NCI-H226 (cell line): Measurements from ENCODE around the gene IL20RA.
"Not testable (repeated sequence)": the region's sequence is repeated elsewhere in the genome, so short reads cannot be mapped to it uniquely, and the experiment has no call there.

Experiments
- DNase-seq: peaks from one replicate; pipeline ENCODE4 v3.0.0-alpha.2; 2015

The IL20RA gene

DNA sequence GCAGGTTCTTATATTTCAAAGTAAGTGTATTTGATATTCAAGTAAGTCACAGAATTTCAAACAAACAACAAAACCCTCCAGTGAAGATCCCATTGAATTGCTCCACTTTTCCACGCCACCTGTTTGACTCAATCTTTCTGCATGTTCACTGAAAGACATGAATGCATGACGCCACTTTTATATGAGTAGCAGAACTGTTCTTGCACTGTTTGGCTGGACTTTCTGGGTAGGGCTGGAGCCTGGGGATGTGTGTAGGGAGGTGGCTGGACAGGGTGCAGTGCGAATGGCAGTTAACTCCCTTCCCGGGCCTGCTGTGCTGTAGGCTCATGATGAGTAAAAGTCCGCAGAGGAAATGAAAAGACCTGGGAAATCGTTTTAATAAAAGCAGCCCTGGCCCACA lies 39.7 kb downstream of the IL20RA start:
- no peak for DNase-seq

GRCh38 chr6:137002505-137002904 lies 42.3 kb downstream of the IL20RA start:
- no peak for DNase-seq

GRCh38 chr6:137001977-137002302 lies 42.8 kb downstream of the IL20RA start:
- no peak for DNase-seq

GRCh38 chr6:137001299-137001976 lies 43.3 kb downstream of the IL20RA start:
- DNase-seq, result peak; percentile 28

GRCh38 chr6:137000825-137001224 lies 43.9 kb downstream of the IL20RA start:
- DNase-seq, result peak; percentile 67

DNA sequence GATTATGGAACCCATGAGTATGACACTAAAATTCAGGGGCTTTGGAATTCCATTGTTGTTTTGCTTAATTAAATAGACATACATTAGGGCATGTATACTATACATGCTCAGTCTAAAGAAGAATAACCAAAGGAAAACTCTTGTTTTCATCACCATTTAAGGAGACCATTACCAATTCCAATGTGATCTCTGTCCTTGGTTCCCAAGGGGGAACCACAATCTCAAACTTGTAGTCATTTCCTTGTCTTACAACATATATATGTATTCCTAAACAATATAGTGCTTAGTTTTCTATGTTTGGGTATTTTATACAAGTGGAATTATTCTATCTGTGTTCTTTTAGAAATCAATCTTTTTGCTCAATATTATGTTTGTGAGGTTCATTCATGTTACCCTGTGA lies 49.2 kb downstream of the IL20RA start:
- no peak for DNase-seq

DNA sequence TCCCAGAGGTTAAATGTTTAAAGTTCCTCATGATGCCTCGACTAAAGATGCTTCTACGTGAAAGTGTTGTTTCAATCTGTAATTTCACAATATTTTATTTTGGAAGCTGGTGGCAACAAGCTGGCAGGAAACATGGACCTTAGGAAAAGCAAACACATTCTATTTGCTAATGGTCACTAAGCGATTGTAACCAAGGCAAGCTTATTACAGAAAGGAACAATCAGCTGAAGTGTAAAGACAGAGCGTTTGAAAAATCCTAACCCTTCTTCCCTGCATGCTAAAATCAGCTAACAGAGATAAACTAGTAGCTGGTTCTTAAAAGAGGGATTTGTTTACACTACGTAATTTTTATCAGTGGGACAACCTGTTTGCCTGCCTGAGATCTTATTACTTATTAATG lies 50.0 kb downstream of the IL20RA start:
- no peak for DNase-seq

DNA sequence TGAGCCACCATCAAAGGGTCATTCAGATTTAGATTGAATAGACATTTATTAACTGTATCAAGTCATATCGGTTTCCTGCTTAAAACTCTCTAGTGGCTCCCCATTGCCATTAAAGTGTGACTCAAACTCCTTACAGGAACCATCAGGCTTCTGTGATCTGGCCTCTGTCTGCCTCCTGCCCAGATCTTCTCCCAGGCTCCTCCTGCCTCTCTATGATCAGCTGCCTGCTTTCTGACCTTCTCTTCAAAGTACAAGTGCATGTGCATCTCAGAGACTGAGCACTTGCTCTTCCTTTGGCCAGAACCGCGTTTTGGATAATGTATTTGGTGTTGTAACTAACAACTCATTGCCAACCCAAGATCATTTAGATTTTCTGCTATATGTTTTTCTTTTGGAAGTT lies 52.7 kb downstream of the IL20RA start:
- DNase-seq, result no peak

GRCh38 chr6:136991646-136992045 lies 53.1 kb downstream of the IL20RA start:
- DNase-seq, result no peak

- DNase-seq, result no peak
Measured at GRCh38 chr6:136990754-136991153, 54.0 kb downstream of the IL20RA start.

DNA sequence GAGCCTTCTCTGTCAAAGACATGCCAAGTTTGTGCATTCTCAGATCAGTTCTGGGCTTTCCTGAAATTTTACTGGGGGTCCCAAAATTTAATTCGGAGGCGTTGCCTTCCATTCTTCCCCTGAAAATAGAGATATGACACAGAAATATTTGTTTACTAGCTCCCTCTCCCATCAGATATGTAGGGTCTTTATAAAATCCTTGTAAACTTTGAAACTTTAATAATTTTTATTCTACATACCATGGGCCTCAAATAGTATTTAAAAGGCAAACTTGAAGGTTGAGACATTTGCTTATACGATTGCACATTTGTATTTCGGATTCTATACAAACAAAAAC lies 54.6 kb downstream of the IL20RA start:
- no peak for DNase-seq

- no peak for DNase-seq
Measured at GRCh38 chr6:136989571-136990241, 55.1 kb downstream of the IL20RA start.

GRCh38 chr6:136987526-136987925 lies 57.2 kb downstream of the IL20RA start:
- no peak for DNase-seq

GRCh38 chr6:136985502-136985901 lies 59.3 kb downstream of the IL20RA start:
- DNase-seq, result no peak

DNA sequence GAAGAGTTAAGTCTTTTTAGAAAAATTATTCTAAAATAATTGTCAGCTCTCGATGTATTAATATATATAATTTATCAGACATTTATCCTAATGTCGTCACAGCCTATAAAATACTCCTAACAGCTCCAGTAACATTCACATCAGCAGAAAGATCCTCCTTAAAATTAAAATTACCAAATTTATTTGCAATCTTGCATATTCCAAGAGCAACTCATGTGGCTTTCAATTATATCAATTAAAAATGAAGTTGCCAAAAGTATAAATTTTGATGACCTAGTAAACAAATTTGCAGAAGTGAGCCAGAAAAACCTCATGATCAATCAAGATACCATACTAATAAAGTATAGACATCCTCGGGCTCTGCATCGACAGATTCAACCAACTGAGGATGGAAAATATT lies 60.2 kb downstream of the IL20RA start:
- DNase-seq, result no peak

GRCh38 chr6:136983687-136984086 lies 61.1 kb downstream of the IL20RA start:
- DNase-seq, result no peak

DNA sequence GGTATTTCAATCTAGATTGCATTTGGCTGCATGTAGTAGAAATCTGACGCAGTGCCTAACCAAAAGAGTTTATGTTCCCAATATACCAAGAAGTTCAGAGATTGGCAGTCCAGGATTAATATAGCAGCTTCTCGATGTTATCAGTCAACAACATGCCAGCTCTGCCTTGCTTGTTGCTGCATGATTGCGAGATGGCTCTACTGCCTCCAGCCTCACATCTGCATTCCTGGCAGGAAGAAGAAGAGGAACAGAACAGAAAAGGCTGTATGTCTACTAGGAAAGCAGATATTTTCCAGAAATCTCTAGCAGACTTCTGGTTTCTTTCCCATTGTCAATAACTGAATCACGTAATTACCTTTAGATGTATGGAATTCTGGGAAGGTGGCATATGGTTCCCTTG lies 61.8 kb downstream of the IL20RA start:
- no peak for DNase-seq

DNA sequence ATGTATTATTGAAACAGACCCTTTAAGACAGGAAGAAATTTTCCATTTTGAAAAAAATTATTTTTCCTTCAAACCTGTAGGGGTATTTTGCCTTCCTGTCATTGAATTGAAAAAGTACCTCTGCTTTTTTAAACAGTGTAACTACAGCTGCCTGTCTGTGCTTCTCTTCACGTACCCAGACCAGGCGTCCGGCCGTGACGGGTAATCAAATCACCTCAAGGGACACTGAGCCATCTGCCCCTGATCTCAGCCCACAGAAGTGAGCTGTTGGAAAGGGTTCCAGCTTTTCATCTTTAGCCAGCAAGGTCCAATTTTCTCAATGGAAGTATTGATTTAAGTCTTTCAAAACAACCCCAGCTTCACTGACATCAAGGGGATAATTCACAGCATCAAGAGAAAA lies 64.7 kb downstream of the IL20RA start:
- DNase-seq, result no peak

DNA sequence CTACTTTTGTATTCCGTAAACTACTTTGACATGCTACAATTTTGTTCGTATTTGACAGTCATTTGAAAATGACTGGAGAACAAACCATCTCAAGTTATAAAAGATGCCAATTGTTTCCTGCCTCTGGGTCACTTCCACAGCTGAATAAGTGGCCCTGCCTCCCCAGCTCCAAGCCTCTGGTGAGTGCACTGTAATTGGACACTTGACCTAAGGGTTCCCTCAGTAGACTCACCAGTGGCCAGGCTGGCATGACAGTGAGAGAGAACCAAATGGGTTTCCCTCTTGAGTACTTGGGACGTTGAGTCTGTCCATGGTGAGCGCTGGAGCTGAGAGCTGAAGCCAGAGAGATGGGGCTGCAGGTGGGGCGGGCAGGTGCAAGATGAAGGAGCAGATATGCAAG lies 65.6 kb downstream of the IL20RA start:
- DNase-seq, result no peak

DNA sequence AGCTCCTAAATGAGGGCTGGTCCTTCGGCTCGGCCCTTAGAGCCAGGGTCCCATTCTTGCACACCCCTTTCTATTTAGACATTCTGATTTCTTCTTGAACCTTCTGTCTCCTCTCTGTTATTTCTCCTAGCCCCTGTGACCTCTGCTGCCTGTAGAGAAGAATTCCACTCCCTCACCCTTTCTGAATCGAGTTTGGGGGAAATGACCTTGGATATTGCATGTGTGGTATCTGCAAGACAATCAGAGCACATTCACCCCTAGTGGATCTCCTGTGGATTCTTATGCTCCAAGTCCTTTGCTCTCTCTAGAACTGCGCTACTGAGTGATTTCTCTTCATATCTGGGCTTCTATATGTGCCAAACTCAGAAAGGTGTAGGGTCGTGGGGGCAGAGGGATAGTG lies 67.7 kb downstream of the IL20RA start:
- no peak for DNase-seq

DNA sequence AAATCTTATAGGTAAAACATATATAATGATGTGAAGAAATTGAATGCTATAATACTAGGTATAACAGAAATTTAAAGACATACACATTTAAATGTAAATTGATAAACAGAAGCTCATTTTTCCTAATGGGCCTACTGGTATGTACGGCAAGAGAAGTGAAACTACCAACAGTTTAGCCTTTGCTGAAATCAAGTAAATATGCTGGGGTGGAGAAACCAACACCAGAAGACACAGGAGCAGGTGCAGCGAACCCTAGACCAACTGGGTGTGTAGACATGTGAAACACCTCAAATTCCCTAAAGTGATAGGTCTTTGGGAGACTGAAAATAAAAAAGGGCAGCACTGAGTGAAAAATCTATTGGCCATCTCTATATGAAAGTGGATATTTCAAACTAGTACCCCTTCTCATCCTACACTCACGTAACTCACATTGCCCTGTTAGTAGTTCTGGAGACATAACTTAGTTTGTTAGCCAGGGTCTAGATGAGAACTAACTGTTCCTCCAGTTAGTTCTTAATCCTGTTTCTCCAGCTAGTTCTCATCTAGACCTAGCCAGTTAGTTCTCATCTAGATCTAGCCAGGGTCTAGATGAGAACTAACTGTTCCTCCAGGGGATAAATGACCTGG lies 69.6 kb downstream of the IL20RA start:
- DNase-seq, result no peak

- not testable (repeated sequence) for DNase-seq
Measured at GRCh38 chr6:136973781-136974180, 71.0 kb downstream of the IL20RA start.

DNA sequence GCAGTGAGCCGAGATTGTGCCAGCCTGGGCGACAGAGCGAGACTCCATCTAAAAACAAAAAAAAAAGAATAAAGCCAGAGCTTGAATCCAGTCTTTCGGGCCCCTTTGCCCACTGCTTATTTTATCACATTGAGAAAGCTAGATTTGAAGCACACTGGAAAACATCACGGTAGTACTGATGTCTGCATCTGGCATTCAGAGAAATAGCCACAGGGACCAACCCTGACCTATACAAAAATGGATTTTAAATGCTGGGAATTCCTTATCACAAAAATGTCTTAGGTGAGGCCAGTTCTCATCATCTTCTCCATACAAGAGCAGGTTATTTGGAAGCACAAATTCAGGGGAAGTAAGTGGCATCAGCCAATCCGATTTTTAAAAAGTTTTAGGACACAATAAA lies 73.2 kb downstream of the IL20RA start:
- no peak for DNase-seq

DNA sequence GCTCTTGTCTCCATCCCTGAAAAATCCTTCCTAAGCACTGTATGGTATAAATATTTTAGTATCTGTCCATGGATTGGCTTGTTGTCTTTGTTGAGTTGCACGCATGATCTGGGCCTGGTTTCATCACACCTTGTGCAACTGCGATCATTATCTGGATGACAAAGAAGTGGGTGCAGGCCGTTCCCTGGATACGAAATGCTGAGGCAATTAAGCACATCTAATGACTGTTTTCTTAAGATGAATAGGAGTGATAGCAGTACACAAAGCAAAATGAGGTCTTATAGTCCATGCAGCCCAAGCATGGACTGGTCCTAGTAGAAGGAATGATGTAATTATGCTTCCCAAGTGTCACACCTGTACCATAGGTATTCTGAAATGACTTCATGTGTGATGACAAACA lies 74.8 kb downstream of the IL20RA start:
- no peak for DNase-seq

DNA sequence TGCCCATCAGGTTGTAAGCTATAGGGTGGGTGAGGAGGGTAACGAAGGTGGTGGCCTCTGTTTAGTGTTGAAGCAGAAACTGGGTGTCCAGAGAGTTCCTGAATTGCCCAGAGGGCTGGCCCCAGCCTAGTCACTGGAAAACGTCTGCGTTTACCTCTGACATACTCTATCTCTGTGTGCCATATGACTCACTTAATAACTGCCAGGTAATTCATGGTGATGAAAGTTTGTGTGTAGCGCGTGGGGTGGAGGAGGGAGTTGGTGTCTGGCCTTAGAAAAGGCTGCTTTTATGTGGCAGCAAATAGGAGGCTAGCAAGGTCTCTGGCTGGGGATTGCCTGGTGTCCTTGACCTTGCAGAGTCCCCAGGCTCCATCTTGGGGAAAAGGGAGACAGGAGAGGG lies 75.3 kb downstream of the IL20RA start:
- peak; percentile 25 for DNase-seq
